ENCODE results near the gene SELENOH.
"Not testable (repeated sequence)": the region's sequence is repeated elsewhere in the genome, so short reads cannot be mapped to it uniquely, and the experiment has no call there.

SELENOH gene

GRCh38 chr11:57741132-57742086 lies at the start of gene SELENOH:
Gene SELENOH (plus strand): TSS chr11:57741491. CDS start chr11:57741596, 105 bp downstream.
- peak; percentile 88 to 91 for DNase-seq (ENCODE audit: low read depth in 2 of 2)

- no peak for DNase-seq (ENCODE audit: low read depth in 2 of 2)
Measured at GRCh38 chr11:57698843-57699365, 42.4 kb upstream of the SELENOH start.

GRCh38 chr11:57699813-57700212 lies 41.5 kb upstream of the SELENOH start:
- DNase-seq (ENCODE audit: low read depth in 2 of 2): no peak

GRCh38 chr11:57700425-57700824 lies 40.9 kb upstream of the SELENOH start:
- DNase-seq (ENCODE audit: low read depth in 2 of 2): no peak

GRCh38 chr11:57703341-57703740 lies 38.0 kb upstream of the SELENOH start:
- DNase-seq (ENCODE audit: low read depth in 2 of 2): no peak

GRCh38 chr11:57704932-57705331 lies 36.4 kb upstream of the SELENOH start:
- no peak for DNase-seq (ENCODE audit: low read depth in 2 of 2)

- not testable (repeated sequence) for DNase-seq (ENCODE audit: low read depth in 2 of 2)
Measured at GRCh38 chr11:57705432-57705831, 35.9 kb upstream of the SELENOH start.

- DNase-seq (ENCODE audit: low read depth in 2 of 2): no peak
Measured at GRCh38 chr11:57709802-57710367, 31.4 kb upstream of the SELENOH start.

- peak; percentile 52 to 61 for DNase-seq (ENCODE audit: low read depth in 2 of 2)
Measured at GRCh38 chr11:57711414-57712255, 29.7 kb upstream of the SELENOH start, which contains the start of gene MED19. Gene MED19 (minus strand): TSS chr11:57712215. CDS start chr11:57712179, 36 bp downstream.

- DNase-seq (ENCODE audit: low read depth in 2 of 2): peak; percentile 83 to 86
Measured at GRCh38 chr11:57712256-57713150, 28.8 kb upstream of the SELENOH start, which contains the start of gene TMX2. Gene TMX2 (plus strand): TSS chr11:57712593. CDS start chr11:57712619, 26 bp downstream.

GRCh38 chr11:57713835-57714234 lies 27.5 kb upstream of the SELENOH start:
- no peak for DNase-seq (ENCODE audit: low read depth in 2 of 2)

GRCh38 chr11:57716726-57717125 lies 24.6 kb upstream of the SELENOH start:
- DNase-seq (ENCODE audit: low read depth in 2 of 2): not testable (repeated sequence)

- DNase-seq (ENCODE audit: low read depth in 2 of 2): no peak
Measured at GRCh38 chr11:57727185-57727584, 14.1 kb upstream of the SELENOH start.

GRCh38 chr11:57728829-57729228 lies 12.5 kb upstream of the SELENOH start:
- DNase-seq (ENCODE audit: low read depth in 2 of 2): no peak

GRCh38 chr11:57729479-57729878 lies 11.8 kb upstream of the SELENOH start:
- DNase-seq (ENCODE audit: low read depth in 2 of 2): no peak

- no peak for DNase-seq (ENCODE audit: low read depth in 2 of 2)
Measured at GRCh38 chr11:57732661-57733060, 8.6 kb upstream of the SELENOH start.

GRCh38 chr11:57735619-57736298 lies 5.5 kb upstream of the SELENOH start:
- DNase-seq (ENCODE audit: low read depth in 2 of 2): no peak

- no peak for DNase-seq (ENCODE audit: low read depth in 2 of 2)
Measured at GRCh38 chr11:57742087-57742452, 779 bp downstream of the SELENOH start.

GRCh38 chr11:57744357-57744756 lies 3.1 kb downstream of the SELENOH start:
- DNase-seq (ENCODE audit: low read depth in 2 of 2): no peak

- DNase-seq (ENCODE audit: low read depth in 2 of 2): no peak
Measured at GRCh38 chr11:57745206-57745605, 3.9 kb downstream of the SELENOH start.

All from stimulated activated CD8-positive, alpha-beta memory T cell treated with anti-CD3 and anti-CD28 coated beads, Interleukin-7, amount 100 ng/mL, for 4 hours (primary cell).